Measurements from ENCODE around the gene E4F1. TPM values are rescaled to one million over a fixed set of nuclear protein-coding genes. Genes with fewer than 3 reads are reported as not detected.

Gene E4F1
- total RNA-seq, 2 experiments from 2014 or later: 26.3 to 29.4 TPM

DNA sequence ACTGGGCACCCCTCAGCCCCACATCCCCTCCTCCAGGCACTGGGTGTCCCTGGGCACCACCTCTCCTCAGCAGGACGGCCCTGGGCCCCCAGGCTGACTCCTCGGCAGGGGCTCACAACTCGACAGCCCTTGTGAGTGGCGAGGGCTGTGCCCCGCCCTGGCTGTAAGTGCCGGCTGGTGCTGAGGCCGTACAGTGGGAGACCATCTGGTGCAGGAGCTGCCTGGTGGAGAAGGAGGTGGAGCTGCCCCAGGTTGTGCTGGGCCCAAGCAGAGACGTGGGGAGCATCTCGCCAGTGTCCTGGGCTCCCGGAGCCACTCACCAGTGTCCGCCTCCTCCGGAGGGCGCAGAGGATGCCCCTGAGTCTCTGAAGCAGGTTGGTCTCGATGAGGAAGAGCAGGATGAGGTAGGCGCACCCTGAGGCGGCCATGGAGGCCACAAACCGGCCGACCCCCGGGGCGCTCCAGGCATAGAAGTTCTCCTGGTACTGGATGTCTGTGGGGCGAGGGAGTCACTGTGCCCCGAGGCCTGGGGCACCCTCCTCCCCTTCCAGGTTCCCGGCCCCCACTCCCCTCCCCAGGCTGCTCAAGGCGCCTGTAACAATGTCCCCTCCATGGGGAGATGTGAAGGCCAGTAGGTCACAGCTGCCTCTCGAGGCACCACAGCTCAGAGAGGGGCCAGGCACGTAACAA is 59.6 kb downstream of the E4F1 start:
- no peaks in the 10 kb centered on the region for H3K4me1 Mint-ChIP-seq
- no peaks in the 10 kb centered on the region for H3K36me3 Mint-ChIP-seq (ENCODE audit: low read depth)
- ChIA-PET CTCF (no interaction called here), POLR2A (no interaction called here)
- no peaks in the 10 kb centered on the region for H3K9me3 Mint-ChIP-seq
- no peak overlapping the region for H3K27ac Mint-ChIP-seq
- no peak for DNase-seq
- H3K4me3 Mint-ChIP-seq: no peak overlapping the region
- H3K27me3 Mint-ChIP-seq: no peaks in the 10 kb centered on the region

DNA sequence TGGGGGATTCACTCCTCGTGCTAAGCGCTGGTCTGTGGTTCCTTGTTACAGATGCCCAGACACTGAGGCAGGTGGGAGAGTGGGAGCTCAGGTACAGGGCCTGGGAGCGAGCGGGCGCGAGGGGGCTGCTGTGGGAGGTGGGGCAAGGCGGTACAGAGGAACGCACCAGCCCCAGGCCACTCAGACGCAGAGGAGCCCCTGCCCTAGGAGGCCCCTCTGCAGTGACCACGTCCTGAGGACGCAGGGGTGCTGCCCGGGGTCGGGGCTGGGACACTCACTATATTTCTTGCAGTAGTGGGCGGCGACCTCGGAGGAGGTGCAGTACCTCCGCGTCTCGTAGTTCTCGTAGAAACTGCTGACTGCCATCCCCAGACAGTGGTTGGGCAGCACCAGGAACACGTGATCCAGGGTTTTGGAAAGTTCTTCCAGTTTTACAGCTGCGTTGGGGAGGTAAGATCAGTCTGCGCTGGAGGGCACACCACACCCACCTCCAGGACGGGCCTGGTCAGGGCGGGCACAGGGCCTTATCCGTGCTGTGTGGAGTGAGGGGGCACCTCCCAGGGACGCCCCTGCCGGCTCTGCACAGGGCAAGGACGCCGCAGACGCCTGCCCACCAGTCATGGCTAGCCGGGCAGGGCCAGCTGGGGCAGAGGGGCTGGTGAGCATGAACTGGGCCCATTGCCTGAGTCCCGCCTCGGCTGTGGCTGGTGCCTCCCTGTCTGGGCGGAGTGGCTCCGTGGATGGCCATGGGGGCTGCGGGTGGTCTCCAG is 60.8 kb downstream of the E4F1 start:
- no peaks in the 10 kb centered on the region for H3K4me1 Mint-ChIP-seq
- CTCF ChIA-PET: interaction anchor here (0.6 kb wide), 1 partner anchor 133 kb away, joined by 3 read pairs; no protein-coding TSS in a partner anchor
- no peak overlapping the region for H3K27ac Mint-ChIP-seq
- H3K9me3 Mint-ChIP-seq: no peaks in the 10 kb centered on the region
- no peak overlapping the region for H3K4me3 Mint-ChIP-seq
- no peaks in the 10 kb centered on the region for H3K27me3 Mint-ChIP-seq
- POLR2A ChIA-PET: no interaction called here
- H3K36me3 Mint-ChIP-seq (ENCODE audit: low read depth): no peaks in the 10 kb centered on the region
- DNase-seq: no peak

DNA sequence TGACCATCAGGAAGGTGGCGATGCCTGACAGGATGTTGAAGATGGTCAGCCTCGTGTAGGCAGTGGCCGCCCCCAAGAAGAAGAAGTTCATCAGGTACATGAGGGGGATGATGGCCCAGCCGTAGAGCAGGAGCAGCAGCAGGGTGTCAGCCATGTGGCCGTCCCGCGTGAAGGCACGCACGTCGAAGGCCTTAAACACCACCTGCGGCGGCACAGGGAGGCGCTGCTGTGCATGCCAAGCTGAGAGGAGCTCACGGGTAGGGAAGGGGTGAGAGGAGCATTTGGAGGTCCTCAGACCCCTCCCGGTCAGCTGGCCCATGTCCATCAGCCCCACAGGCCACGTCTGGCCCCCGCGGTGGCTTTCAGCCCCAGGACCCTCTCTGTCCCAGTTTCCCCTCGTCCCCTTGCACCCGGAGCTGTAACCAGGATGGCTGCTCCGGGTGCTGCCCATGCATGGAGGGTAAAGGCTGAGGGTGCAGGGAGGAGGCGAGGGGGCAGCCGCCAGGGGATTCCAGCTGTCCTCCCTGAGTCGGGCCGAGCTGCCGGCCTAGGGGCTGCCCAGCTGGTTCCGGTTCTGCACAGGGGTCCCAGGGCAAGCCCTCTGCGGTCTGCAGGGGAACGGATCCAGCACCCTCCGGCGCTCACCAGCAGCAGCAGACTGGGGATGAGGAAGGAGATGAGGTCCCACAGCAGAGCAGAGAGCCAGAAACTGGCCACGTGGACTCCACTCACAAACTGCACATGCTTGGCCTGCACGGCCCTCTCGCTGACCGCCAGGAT is 61.6 kb downstream of the E4F1 start:
- no peak for DNase-seq
- Mint-ChIP-seq H3K4me3 (no peak overlapping the region), H3K27me3 (no peaks in the 10 kb centered on the region), H3K4me1 (no peaks in the 10 kb centered on the region), H3K9me3 (no peaks in the 10 kb centered on the region), H3K36me3 (ENCODE audit: low read depth) (no peaks in the 10 kb centered on the region), H3K27ac (no peak overlapping the region)
- ChIA-PET CTCF (interaction anchor here (0.5 to 0.6 kb wide), 2 partner anchors 95 to 132 kb away, joined by 3 read pairs; no protein-coding TSS in a partner anchor), POLR2A (no interaction called here)

Other genes starting within 250 kb of the E4F1 start
- under 1 TPM in 1 of 2 experiments, not detected in 1; 0.23 TPM for gene NOXO1, start 242.1 kb upstream of the E4F1 start, total RNA-seq
- gene GFER, start 239.4 kb upstream of the E4F1 start, total RNA-seq: 10 to 100 TPM; 29.1 to 32.0 TPM
- gene SYNGR3, start 233.6 kb upstream of the E4F1 start, total RNA-seq: 10 to 100 TPM; 12.3 to 12.6 TPM
- 10 to 100 TPM; 52.1 to 53.6 TPM for gene ZNF598, start 213.8 kb upstream of the E4F1 start, total RNA-seq
- under 1 TPM; 0.48 to 0.65 TPM for gene NPW, start 203.8 kb upstream of the E4F1 start, total RNA-seq
- gene NHERF2, start 196.7 kb upstream of the E4F1 start, total RNA-seq: under 1 TPM; 0.85 to 0.96 TPM
- gene NTHL1, start 175.8 kb upstream of the E4F1 start, total RNA-seq: 10 to 100 TPM; 22.5 to 24.5 TPM
- gene TSC2, start 175.6 kb upstream of the E4F1 start, total RNA-seq: 10 to 100 TPM; 88.4 to 90.1 TPM
- gene PKD1, start 87.7 kb upstream of the E4F1 start, total RNA-seq: 10 to 100 TPM; 60.5 to 69.6 TPM
- gene RAB26, start 75.0 kb upstream of the E4F1 start, total RNA-seq: 1 to 10 TPM in 1 of 2 experiments, under 1 TPM in 1; 0.83 to 1.1 TPM
- 10 to 100 TPM; 57.3 to 60.3 TPM for gene TRAF7, start 67.8 kb upstream of the E4F1 start, total RNA-seq
- 1 to 10 TPM in 1 of 2 experiments, under 1 TPM in 1; 0.18 to 1.4 TPM for gene CASKIN1, start 27.0 kb upstream of the E4F1 start, total RNA-seq
- 10 to 100 TPM; 32.6 to 33.7 TPM for gene MLST8, start 18.1 kb upstream of the E4F1 start, total RNA-seq
- gene BRICD5, start 12.7 kb upstream of the E4F1 start, total RNA-seq: 10 to 100 TPM; 10.3 to 12.5 TPM
- gene PGP, start 8.8 kb upstream of the E4F1 start, total RNA-seq: 10 to 100 TPM; 17.9 to 19.2 TPM
- 1 to 10 TPM; 2.0 to 2.3 TPM for gene DNASE1L2, start 12.9 kb downstream of the E4F1 start, total RNA-seq
- 10 to 100 TPM; 43.0 to 44.8 TPM for gene ECI1, start 28.0 kb downstream of the E4F1 start, total RNA-seq
- gene RNPS1, start 44.5 kb downstream of the E4F1 start, total RNA-seq: 100 to 1,000 TPM; 218 to 222 TPM
- 1 to 10 TPM; 8.3 to 8.7 TPM for gene ABCA3, start 117.1 kb downstream of the E4F1 start, total RNA-seq
- 10 to 100 TPM; 74.5 to 75.8 TPM for gene CCNF, start 205.9 kb downstream of the E4F1 start, total RNA-seq
- 10 to 100 TPM; 12.5 to 13.9 TPM for gene TEDC2, start 236.5 kb downstream of the E4F1 start, total RNA-seq
- gene NTN3, start 247.7 kb downstream of the E4F1 start, total RNA-seq: not detected

All from activated CD4-positive, alpha-beta memory T cell treated with anti-CD3 and anti-CD28 coated beads, Interleukin-2, amount 10 ng/mL, durations not matched to agents 7 days and 5 days (primary cell).